Measurements from ENCODE around the gene KCNIP3.
"Not testable (repeated sequence)": the region's sequence is repeated elsewhere in the genome, so short reads cannot be mapped to it uniquely, and the experiment has no call there.

KCNIP3 gene

DNA sequence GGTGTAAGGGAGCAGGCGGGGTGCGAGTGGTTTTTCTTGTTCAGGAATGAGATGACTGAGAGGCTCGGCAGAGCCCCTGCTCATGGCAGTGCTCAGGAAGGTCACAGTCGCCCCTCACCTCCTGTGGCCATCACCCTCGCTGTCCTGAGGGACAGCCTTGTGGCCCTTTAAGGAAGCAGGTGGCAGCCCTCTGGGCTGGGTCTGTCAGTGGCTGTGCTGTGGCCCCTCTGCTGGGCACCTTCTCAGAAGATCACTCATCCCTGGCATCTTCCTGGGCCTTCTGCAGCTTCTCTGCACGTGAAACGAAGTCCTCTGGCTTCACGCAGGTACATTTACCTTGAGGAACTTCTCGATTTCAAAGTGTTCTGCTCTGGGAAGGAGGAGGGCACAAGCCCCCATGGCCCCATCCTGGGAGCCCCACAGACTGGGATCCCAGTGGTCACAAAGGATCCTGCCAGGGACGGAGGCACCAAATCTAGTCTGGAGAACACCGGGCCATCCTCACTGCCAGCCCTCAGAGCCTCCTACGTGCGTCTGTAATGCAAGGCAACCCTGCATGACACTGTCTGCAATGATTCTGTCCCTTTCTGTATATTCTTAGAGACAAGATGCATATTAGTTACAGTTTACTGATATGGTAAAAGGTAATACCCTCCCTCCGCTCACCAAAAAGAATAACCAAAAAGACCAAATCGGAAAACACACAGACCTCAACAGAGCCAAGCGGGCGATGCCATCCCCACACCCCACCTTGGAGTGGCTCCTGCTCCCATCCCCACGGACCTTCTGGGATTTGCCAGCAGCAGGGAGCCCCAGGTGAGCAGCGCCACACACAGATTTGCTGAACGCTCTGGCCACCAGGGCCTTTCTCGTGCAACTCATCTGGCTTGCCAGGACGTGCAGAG is 79.4 kb downstream of the KCNIP3 start:
- no peak for DNase-seq (ENCODE audit: extremely low read depth, insufficient read length)
- H3K4me3 ChIP-seq (replicated peaks; ENCODE audit: low read depth, low read length), result no peak overlapping the region
- TF ChIP-seq, protein P1, sequence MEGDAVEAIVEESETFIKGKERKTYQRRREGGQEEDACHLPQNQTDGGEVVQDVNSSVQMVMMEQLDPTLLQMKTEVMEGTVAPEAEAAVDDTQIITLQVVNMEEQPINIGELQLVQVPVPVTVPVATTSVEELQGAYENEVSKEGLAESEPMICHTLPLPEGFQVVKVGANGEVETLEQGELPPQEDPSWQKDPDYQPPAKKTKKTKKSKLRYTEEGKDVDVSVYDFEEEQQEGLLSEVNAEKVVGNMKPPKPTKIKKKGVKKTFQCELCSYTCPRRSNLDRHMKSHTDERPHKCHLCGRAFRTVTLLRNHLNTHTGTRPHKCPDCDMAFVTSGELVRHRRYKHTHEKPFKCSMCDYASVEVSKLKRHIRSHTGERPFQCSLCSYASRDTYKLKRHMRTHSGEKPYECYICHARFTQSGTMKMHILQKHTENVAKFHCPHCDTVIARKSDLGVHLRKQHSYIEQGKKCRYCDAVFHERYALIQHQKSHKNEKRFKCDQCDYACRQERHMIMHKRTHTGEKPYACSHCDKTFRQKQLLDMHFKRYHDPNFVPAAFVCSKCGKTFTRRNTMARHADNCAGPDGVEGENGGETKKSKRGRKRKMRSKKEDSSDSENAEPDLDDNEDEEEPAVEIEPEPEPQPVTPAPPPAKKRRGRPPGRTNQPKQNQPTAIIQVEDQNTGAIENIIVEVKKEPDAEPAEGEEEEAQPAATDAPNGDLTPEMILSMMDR (IDR thresholded peaks at IDR 0.05; ENCODE audit: insufficient read depth, low read length, poor library complexity, severe bottlenecking), result no peak
- H3K36me3 ChIP-seq (ENCODE audit: control insufficient read depth, insufficient read depth, low read length), result no peaks in the 10 kb centered on the region
- H3K27me3 ChIP-seq (replicated peaks; ENCODE audit: control insufficient read depth, insufficient read depth, low read length), result no peaks in the 10 kb centered on the region; the same call in 1 of the 2 replicates

DNA sequence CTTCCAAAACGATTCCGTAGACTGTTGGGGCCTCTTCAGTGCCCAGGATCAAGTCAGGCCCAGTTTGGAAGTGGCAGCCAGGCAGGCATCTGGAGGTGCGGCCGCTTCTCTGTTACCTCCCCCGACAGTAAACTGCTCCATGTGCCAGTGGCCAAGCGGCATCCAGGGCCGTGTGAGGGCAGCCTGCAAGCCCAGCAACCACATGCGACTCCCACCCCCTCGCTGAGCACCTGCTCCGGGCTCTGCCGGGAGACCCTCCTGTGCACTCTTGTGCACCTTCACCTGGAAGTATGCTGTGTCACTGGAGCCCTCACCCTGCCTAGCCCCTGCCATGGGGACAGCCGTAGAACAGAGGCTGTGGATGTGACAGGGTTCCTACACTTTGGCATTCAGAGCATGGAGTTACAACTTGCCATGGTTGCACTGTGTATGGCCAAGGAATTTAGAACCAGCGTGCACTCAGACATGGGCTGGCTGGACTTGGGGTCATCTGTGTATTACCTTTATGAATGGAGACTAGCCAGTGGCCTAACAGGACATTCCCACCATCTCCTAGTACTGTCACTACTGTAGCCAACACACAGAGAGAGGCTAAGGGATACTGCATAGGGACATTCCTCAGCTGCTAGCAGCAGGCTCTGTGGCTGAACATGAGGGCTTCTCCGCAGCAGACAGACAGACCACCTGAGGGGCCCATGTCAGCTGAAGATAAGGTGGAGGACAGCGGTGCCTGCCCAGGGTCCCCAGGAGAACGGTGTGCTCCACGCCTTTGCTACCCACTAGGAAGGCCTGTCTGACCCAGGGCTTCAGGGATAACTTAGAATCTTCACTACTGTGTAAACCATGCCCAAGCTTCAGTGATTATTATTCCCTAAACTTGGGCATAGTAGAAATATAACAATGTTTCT is 80.3 kb downstream of the KCNIP3 start:
- Histone ChIP-seq H3K27me3 (replicated peaks; ENCODE audit: control insufficient read depth, insufficient read depth, low read length) (no peaks in the 10 kb centered on the region; the same call in 1 of the 2 replicates), H3K36me3 (ENCODE audit: control insufficient read depth, insufficient read depth, low read length) (no peaks in the 10 kb centered on the region), H3K4me3 (replicated peaks; ENCODE audit: low read depth, low read length) (no peak overlapping the region)
- DNase-seq (ENCODE audit: extremely low read depth, insufficient read length), result no peak
- TF ChIP-seq, protein P1 (IDR thresholded peaks at IDR 0.05; ENCODE audit: insufficient read depth, low read length, poor library complexity, severe bottlenecking), result no peak

DNA sequence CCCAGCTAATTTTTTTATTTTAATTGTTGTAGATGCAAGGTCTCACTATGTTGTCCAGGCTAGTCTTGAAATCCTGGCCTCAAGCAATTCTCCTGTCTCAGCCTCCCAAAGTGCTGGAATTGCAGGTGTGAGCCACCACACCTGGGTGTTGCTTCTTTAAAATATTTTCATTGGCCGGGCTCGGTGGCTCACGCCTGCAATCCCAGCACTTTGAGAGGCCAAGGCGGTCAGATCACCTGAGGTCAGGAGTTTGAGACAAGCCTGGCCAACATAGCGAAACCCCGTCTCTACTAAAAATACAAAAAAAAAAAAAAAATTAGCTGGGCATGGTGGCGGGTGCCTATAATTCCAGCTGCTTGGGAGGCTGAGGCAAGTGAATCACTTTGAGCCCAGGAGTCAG is 81.1 kb downstream of the KCNIP3 start:
- not testable (repeated sequence) for DNase-seq (ENCODE audit: extremely low read depth, insufficient read length); H3K27me3 ChIP-seq (replicated peaks; ENCODE audit: control insufficient read depth, insufficient read depth, low read length); H3K4me3 ChIP-seq (replicated peaks; ENCODE audit: low read depth, low read length); H3K36me3 ChIP-seq (ENCODE audit: control insufficient read depth, insufficient read depth, low read length)

DNA sequence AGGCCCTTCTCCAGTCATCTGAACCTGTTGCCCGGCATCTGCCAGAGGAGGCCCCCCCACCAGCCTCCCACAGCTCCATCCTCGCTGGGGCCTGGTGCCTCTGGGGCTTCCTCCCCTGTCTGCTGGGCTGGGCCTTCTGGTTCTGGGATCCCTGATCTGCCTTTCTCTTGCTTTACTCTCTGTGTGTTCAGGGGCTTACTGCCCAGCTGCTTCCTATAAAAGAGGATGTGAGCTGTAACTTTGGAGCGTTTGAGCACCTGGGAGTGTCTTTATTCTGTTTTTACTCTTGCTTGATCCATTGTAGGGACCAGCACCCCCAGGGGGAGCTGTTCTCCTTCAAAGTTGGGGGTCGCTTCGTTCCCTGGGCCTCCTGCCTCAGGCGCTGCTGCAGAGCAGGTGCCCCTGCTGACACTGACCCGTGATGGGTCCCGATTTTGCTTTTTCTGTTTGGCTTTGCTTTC is 82.3 kb downstream of the KCNIP3 start:
- Histone ChIP-seq H3K4me3 (replicated peaks; ENCODE audit: low read depth, low read length) (no peak overlapping the region), H3K36me3 (ENCODE audit: control insufficient read depth, insufficient read depth, low read length) (no peaks in the 10 kb centered on the region), H3K27me3 (replicated peaks; ENCODE audit: control insufficient read depth, insufficient read depth, low read length) (no peaks in the 10 kb centered on the region)
- DNase-seq (ENCODE audit: extremely low read depth, insufficient read length), result no peak
- TF ChIP-seq, protein P1 (IDR thresholded peaks at IDR 0.05; ENCODE audit: insufficient read depth, low read length, poor library complexity, severe bottlenecking), result peak; percentile 46

DNA sequence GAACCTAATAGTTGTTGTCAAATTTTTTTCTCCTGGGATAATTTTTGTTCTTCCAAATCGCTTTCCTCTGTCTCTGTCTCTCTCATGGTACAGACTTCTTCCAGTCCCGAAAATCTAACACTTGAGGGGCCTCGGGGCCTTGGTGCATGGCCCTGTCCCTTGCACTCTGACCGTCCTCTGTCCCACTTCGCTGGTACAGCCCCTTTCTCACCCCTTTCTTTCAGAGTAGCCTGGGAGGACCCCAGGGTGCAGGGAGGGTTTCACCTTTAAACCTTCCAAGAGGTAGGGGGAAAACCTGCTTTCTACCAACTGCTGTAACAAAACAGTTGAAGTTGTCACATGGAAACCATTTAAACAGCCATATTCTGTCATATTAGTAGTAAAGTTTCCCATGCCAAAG is 83.1 kb downstream of the KCNIP3 start:
- Histone ChIP-seq H3K27me3 (replicated peaks; ENCODE audit: control insufficient read depth, insufficient read depth, low read length) (no peaks in the 10 kb centered on the region), H3K4me3 (replicated peaks; ENCODE audit: low read depth, low read length) (no peak overlapping the region), H3K36me3 (ENCODE audit: control insufficient read depth, insufficient read depth, low read length) (no peaks in the 10 kb centered on the region)
- no peak for DNase-seq (ENCODE audit: extremely low read depth, insufficient read length)
- TF ChIP-seq, protein P1 (IDR thresholded peaks at IDR 0.05; ENCODE audit: insufficient read depth, low read length, poor library complexity, severe bottlenecking), result no peak

DNA sequence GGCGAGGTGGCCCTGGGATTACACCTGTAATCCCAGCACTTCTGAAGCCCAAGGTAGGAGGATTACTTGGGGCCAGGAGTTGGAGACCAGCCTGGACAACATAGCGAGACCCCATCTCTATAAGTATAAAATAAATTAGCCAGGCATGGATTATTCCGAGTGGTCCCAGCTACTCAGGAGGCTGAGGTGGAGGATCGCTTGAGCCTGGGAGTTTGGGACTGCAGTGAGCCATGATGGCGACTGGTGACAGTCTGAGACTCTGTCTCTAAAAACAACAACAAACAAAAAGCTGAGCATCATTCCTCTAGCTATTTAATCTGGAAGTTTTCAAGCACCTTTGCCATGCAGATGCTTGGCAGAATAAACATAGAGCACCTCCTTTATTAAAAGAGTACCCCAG is 83.6 kb downstream of the KCNIP3 start:
- H3K27me3 ChIP-seq (replicated peaks; ENCODE audit: control insufficient read depth, insufficient read depth, low read length), result no peaks in the 10 kb centered on the region
- no peak for DNase-seq (ENCODE audit: extremely low read depth, insufficient read length)
- TF ChIP-seq, protein P1 (IDR thresholded peaks at IDR 0.05; ENCODE audit: insufficient read depth, low read length, poor library complexity, severe bottlenecking), result no peak
- H3K36me3 ChIP-seq (ENCODE audit: control insufficient read depth, insufficient read depth, low read length), result no peaks in the 10 kb centered on the region
- no peak overlapping the region for H3K4me3 ChIP-seq (replicated peaks; ENCODE audit: low read depth, low read length)
